GM06990 (cell line): ENCODE measurements around the gene KRTAP10-3.

Experiments used
- DNase-seq: peaks from one replicate; pipeline ENCODE4 v3.0.0-alpha.2; 2011; ENCODE audit not compliant: insufficient read length; ENCODE audit errors: extremely low read depth
- H3K27me3 ChIP-seq: replicated peaks from 2 replicates; pipeline ENCODE4 v1.6.0; 2011; ENCODE audit warnings: low read length; ENCODE audit not compliant: control insufficient read depth, insufficient read depth
- H3K36me3 ChIP-seq: 2 replicates; pipeline ENCODE4 v1.5.1; 2011; ENCODE audit warnings: low read length; ENCODE audit not compliant: control insufficient read depth, insufficient read depth
- H3K4me3 ChIP-seq: replicated peaks from 2 replicates; pipeline ENCODE4 v1.5.1; 2011; ENCODE audit warnings: low read depth, mild to moderate bottlenecking, control low read depth, low read length
- TF ChIP-seq, protein P1 (sequence below): IDR thresholded peaks from 2 replicates; pipeline ENCODE4 v1.5.1; 2011; ENCODE audit warnings: low read length, control low read depth, mild to moderate bottlenecking, inconsistent platforms; ENCODE audit not compliant: insufficient read depth, poor library complexity, severe bottlenecking

Gene KRTAP10-3

DNA sequence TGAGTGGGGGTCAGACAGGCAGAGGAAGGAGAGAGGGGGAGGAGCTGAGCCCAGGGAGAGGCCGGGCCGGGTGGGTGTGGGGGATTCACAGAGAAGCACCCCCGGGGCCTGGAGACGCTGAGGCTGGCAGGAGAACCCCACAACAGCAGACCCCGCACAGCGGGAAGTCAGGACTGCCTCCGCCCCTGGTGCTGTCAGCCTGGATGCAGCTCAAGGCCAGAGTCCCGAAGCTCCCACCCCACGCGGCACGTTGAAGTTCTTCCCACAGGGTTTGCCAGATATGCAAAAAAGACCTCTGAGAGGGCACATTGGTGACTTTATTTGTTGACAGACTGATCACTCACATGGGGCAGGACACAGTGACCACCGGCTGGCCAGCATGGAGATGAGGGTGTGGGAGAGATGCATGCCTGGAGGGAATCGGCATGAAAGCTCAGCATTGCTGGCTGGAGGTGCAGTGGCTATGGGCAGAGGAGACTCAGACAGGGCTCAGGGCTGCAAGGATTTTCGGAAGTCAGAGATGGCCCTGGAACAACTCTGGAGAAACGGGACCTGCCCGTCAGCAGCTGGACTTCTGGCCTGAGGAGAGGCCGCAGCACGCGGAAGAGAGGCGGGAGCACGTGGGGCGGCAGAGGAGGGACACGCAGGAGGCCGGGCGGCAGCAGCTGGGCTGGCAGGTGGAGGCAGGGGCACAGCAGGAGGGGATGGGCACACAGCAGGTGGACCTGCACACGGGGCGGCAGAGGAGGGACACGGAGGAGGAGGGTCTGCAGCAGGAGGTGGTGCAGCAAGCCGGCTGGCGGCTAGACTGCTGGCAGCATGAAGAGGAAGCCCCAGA, 885 bp downstream of the KRTAP10-3 start:
- TF ChIP-seq, protein P1, sequence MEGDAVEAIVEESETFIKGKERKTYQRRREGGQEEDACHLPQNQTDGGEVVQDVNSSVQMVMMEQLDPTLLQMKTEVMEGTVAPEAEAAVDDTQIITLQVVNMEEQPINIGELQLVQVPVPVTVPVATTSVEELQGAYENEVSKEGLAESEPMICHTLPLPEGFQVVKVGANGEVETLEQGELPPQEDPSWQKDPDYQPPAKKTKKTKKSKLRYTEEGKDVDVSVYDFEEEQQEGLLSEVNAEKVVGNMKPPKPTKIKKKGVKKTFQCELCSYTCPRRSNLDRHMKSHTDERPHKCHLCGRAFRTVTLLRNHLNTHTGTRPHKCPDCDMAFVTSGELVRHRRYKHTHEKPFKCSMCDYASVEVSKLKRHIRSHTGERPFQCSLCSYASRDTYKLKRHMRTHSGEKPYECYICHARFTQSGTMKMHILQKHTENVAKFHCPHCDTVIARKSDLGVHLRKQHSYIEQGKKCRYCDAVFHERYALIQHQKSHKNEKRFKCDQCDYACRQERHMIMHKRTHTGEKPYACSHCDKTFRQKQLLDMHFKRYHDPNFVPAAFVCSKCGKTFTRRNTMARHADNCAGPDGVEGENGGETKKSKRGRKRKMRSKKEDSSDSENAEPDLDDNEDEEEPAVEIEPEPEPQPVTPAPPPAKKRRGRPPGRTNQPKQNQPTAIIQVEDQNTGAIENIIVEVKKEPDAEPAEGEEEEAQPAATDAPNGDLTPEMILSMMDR = no peak
- DNase-seq = no peak
- Histone ChIP-seq H3K27me3 (no peaks in the 10 kb centered on the region), H3K36me3 (no peaks in the 10 kb centered on the region), H3K4me3 (no peak overlapping the region)

- H3K36me3 ChIP-seq = no peaks in the 10 kb centered on the region
- H3K4me3 ChIP-seq = no peak overlapping the region
- DNase-seq = no peak
- H3K27me3 ChIP-seq = no peaks in the 10 kb centered on the region
- TF ChIP-seq, protein P1 = no peak
Measured at GRCh38 chr21:44556879-44557278, 1.7 kb downstream of the KRTAP10-3 start.

GRCh38 chr21:44555200-44555875, 3.3 kb downstream of the KRTAP10-3 start:
- TF ChIP-seq, protein P1 = no peak
- H3K27me3 ChIP-seq = no peaks in the 10 kb centered on the region; the same call in 1 of the 2 replicates
- H3K4me3 ChIP-seq = no peak overlapping the region
- DNase-seq = no peak
- no peaks in the 10 kb centered on the region for H3K36me3 ChIP-seq

- TF ChIP-seq, protein P1 = no peak
- H3K27me3 ChIP-seq = no peaks in the 10 kb centered on the region; the same call in 1 of the 2 replicates
- H3K36me3 ChIP-seq = no peaks in the 10 kb centered on the region
- DNase-seq = no peak
- no peak overlapping the region for H3K4me3 ChIP-seq
Measured at GRCh38 chr21:44552681-44553080, 5.9 kb downstream of the KRTAP10-3 start.

GRCh38 chr21:44552136-44552535, 6.5 kb downstream of the KRTAP10-3 start:
- no peak for DNase-seq

More at GRCh38 chr21:44552136-44552535, 6.5 kb downstream of the KRTAP10-3 start:
- TF ChIP-seq, protein P1 = no peak
- H3K27me3 ChIP-seq = no peaks in the 10 kb centered on the region; the same call in 1 of the 2 replicates
- H3K36me3 ChIP-seq = no peaks in the 10 kb centered on the region
- H3K4me3 ChIP-seq = no peak overlapping the region
